NCI-H2107 (cell line): Measurements from ENCODE around the gene CNOT6L.

Experiments
- DNase-seq: peaks from one replicate; lab custom pipeline; 2025; lab: John Stamatoyannopoulos, UW

The CNOT6L gene

GRCh38 chr4:77820649-77821561 lies 1.7 kb upstream of the CNOT6L start:
- no peak for DNase-seq

- DNase-seq = peak; percentile 64
These were observed 878 bp upstream of the CNOT6L start for GRCh38 chr4:77819843-77820648.

- peak; percentile 17 for DNase-seq
These were observed 255 bp upstream of the CNOT6L start for GRCh38 chr4:77819404-77819842.

- DNase-seq = peak; percentile 51
These were observed 1.0 kb downstream of the CNOT6L start for GRCh38 chr4:77818073-77818601.

GRCh38 chr4:77817304-77818072 lies 1.7 kb downstream of the CNOT6L start:
- peak; percentile 6 for DNase-seq

- DNase-seq = no peak
These were observed 2.6 kb downstream of the CNOT6L start for GRCh38 chr4:77816546-77816945.

GRCh38 chr4:77815636-77816035 lies 3.5 kb downstream of the CNOT6L start:
- no peak for DNase-seq

GRCh38 chr4:77805840-77806239 lies 13.3 kb downstream of the CNOT6L start:
- DNase-seq = no peak

- DNase-seq = no peak
These were observed 14.7 kb downstream of the CNOT6L start for GRCh38 chr4:77804471-77804870.

GRCh38 chr4:77802402-77802801 lies 16.8 kb downstream of the CNOT6L start:
- DNase-seq = no peak

GRCh38 chr4:77801260-77801608 lies 17.9 kb downstream of the CNOT6L start:
- DNase-seq = no peak

- DNase-seq = no peak
These were observed 18.5 kb downstream of the CNOT6L start for GRCh38 chr4:77800483-77801259.

- no peak for DNase-seq
These were observed 19.1 kb downstream of the CNOT6L start for GRCh38 chr4:77800077-77800476.

- DNase-seq = no peak
These were observed 20.8 kb downstream of the CNOT6L start for GRCh38 chr4:77798385-77798784.

- no peak for DNase-seq
These were observed 21.9 kb downstream of the CNOT6L start for GRCh38 chr4:77797239-77797638.

- DNase-seq = no peak
These were observed 23.8 kb downstream of the CNOT6L start for GRCh38 chr4:77795326-77795725.

GRCh38 chr4:77790146-77790545 lies 29.0 kb downstream of the CNOT6L start:
- no peak for DNase-seq

- DNase-seq = no peak
These were observed 30.2 kb downstream of the CNOT6L start for GRCh38 chr4:77788990-77789389.

- no peak for DNase-seq
These were observed 31.2 kb downstream of the CNOT6L start for GRCh38 chr4:77787969-77788368.

- no peak for DNase-seq
These were observed 33.5 kb downstream of the CNOT6L start for GRCh38 chr4:77785669-77786068.

GRCh38 chr4:77783895-77784294 lies 35.3 kb downstream of the CNOT6L start:
- no peak for DNase-seq
